Mucosa of descending colon (tissue), 3 donors: ENCODE measurements around the gene AKAP7. TPM values are rescaled to one million over a fixed set of nuclear protein-coding genes. Genes with fewer than 3 reads are reported as not detected.
"Not testable (repeated sequence)": the region's sequence is repeated elsewhere in the genome, so short reads cannot be mapped to it uniquely, and the experiment has no call there.

ENCODE experiments used
- ATAC-seq: fragments of 200-7000 bp; cut with Tn5 transposase; one replicate; pipeline ENCODE4 v1.9.1; 2020; ENCODE audit warnings: mild to moderate bottlenecking, moderate library complexity
- DNase-seq, 3 donors: peaks; one replicate each; pipeline ENCODE4 v3.0.0-alpha.2; 2020
- H3K36me3 ChIP-seq: fragments of 200-600 bp; one replicate; pipeline ENCODE4 v1.8.0; 2021; ENCODE audit warnings: low read depth, mild to moderate bottlenecking
- H3K4me1 ChIP-seq: fragments of 200-600 bp; one replicate; pipeline ENCODE4 v1.8.0; 2021; ENCODE audit warnings: low read depth, mild to moderate bottlenecking
- H3K4me3 ChIP-seq: fragments of 200-600 bp; one replicate; pipeline ENCODE4 v1.8.0; 2021; ENCODE audit warnings: mild to moderate bottlenecking
- H3K9me3 ChIP-seq: fragments of 200-600 bp; one replicate; pipeline ENCODE4 v1.8.0; 2021; ENCODE audit warnings: mild to moderate bottlenecking
- intact Hi-C, 2 donors: fragments of 100-400 bp; cut with DNase I in 1 of 2; cut with micrococcal nuclease in 1 of 2; formaldehyde crosslinking; loops; one replicate each; pipeline versions ENCODE4 v1.11.0 to v1.11.1; 2022; cut with DNase I, micrococcal nuclease
- total RNA-seq, 3 donors: library from RNA; stranded (reverse); fragmentation: NEBNext Ultra II Directional in 2 of 3; extraction: Animal tissue kit (Norgen Biotek cat#: 25700) in 2 of 3; gene quantifications; one replicate each; pipeline versions ENCODE4 v1.2.1 to v1.2.4, GENCODE V29; 2021 to 2023
- TF ChIP-seq, protein P1 (sequence below): fragments of 200-600 bp; IDR thresholded peaks from one replicate; pipeline ENCODE4 v1.8.0; 2022; ENCODE audit warnings: antibody characterized with exemption, mild to moderate bottlenecking
- donor health status: DM: no; HTN: no; CAD: no; lungs with moderate emphysema.
- donor health status: DM: no; HTN: no; CAD: no.
- donor health status: DM: no; HTN: yes; CAD: no.

AKAP7 gene
- total RNA-seq, 3 donors from 2014 or later, result 13.0 to 21.9 (median 15.3) TPM

DNA sequence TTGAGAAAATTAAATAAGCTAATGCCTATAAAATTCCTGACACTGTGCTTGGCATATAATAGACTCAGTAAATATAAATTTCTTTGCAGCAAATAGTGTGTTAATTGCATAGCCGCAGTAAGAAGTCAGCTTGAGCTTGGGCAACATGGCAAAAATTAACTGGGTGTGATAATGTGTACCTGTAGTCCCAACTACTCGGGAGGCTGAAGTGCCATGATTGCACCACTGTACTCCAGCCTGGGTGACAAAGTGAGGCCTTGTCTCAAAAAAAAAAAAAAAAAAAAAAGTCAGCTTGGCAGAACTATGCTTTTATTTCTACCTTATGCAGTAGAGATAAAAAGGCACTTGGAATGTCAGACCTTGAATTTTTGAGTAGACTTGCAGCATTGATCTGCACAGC lies 121.8 kb downstream of the AKAP7 start:
- no peak for DNase-seq
- H3K36me3 ChIP-seq, result no peaks in the 10 kb centered on the region
- TF ChIP-seq, protein P1, sequence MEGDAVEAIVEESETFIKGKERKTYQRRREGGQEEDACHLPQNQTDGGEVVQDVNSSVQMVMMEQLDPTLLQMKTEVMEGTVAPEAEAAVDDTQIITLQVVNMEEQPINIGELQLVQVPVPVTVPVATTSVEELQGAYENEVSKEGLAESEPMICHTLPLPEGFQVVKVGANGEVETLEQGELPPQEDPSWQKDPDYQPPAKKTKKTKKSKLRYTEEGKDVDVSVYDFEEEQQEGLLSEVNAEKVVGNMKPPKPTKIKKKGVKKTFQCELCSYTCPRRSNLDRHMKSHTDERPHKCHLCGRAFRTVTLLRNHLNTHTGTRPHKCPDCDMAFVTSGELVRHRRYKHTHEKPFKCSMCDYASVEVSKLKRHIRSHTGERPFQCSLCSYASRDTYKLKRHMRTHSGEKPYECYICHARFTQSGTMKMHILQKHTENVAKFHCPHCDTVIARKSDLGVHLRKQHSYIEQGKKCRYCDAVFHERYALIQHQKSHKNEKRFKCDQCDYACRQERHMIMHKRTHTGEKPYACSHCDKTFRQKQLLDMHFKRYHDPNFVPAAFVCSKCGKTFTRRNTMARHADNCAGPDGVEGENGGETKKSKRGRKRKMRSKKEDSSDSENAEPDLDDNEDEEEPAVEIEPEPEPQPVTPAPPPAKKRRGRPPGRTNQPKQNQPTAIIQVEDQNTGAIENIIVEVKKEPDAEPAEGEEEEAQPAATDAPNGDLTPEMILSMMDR, result no peak
- intact Hi-C loops, result no loop called here
- H3K4me3 ChIP-seq, result no peak overlapping the region
- H3K4me1 ChIP-seq, result peaks cover 8% of the 10 kb centered on the region
- no peaks in the 10 kb centered on the region for H3K9me3 ChIP-seq
- ATAC-seq, result peak; percentile 5

- Histone ChIP-seq H3K36me3 (no peaks in the 10 kb centered on the region), H3K4me3 (no peak overlapping the region), H3K4me1 (peaks cover 8% of the 10 kb centered on the region), H3K9me3 (no peaks in the 10 kb centered on the region)
- TF ChIP-seq, protein P1, result no peak
- intact Hi-C loops, result no loop called here
- DNase-seq (no peak), ATAC-seq (peak; percentile 89)
Observed at GRCh38 chr6:131258010-131258652, 122.9 kb downstream of the AKAP7 start.

GRCh38 chr6:131258816-131259476 lies 123.7 kb downstream of the AKAP7 start:
- ATAC-seq (peak; percentile 84), DNase-seq (peak; percentile 34 to 55 (median 44))
- H3K36me3 ChIP-seq, result no peaks in the 10 kb centered on the region
- no peaks in the 10 kb centered on the region for H3K9me3 ChIP-seq
- no peak overlapping the region for H3K4me3 ChIP-seq
- intact Hi-C loops, result no loop called here
- H3K4me1 ChIP-seq, result peaks cover 8% of the 10 kb centered on the region
- TF ChIP-seq, protein P1, result no peak

- H3K36me3 ChIP-seq, intact Hi-C loops, H3K9me3 ChIP-seq, H3K4me1 ChIP-seq, H3K4me3 ChIP-seq, DNase-seq, ATAC-seq: not testable (repeated sequence)
Observed at GRCh38 chr6:131260960-131261359, 125.7 kb downstream of the AKAP7 start.

GRCh38 chr6:131262060-131262459 lies 126.8 kb downstream of the AKAP7 start:
- intact Hi-C loops, result no loop called here
- Histone ChIP-seq H3K9me3 (no peaks in the 10 kb centered on the region), H3K4me3 (no peak overlapping the region), H3K4me1 (peaks cover 8% of the 10 kb centered on the region), H3K36me3 (no peaks in the 10 kb centered on the region)
- TF ChIP-seq, protein P1, result no peak
- DNase-seq (no peak), ATAC-seq (no peak)

DNA sequence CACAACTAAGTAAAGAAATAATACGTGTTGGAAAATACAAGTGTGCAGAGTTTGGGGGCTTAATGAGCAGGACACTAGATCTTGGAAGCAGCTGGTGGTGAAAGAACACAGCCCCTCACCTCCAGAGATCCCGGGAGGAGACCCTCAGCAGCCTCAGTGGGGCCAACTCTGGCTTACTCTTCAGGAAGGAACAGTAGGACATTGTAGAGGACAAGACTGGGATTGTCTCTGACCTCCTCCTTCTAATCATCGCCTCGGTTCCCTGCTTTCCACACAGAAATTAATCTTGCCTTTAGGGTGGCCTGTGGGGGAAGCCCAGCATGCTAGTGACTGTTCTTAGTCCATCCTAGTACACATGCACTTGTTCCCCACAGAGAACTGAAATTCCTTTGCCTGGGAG lies 130.7 kb downstream of the AKAP7 start:
- ATAC-seq, result no peak
- H3K4me3 ChIP-seq, result no peak overlapping the region
- no peaks in the 10 kb centered on the region for H3K36me3 ChIP-seq
- TF ChIP-seq, protein P1, result no peak
- no peaks in the 10 kb centered on the region for H3K4me1 ChIP-seq
- intact Hi-C loops, result no loop called here
- no peak for DNase-seq
- peaks cover 5% of the 10 kb centered on the region for H3K9me3 ChIP-seq
